GM21529 (cell line): ENCODE data around the gene NUDT5.
A peak's percentile ranks its signal among the peaks of the same experiment; 100 is the strongest.

Source experiments
- ATAC-seq: cut with Tn5 transposase; IDR thresholded peaks from one replicate; pipeline ENCODE4 v1.9.1; 2021; ENCODE audit not compliant: unreplicated experiment

NUDT5 gene

DNA sequence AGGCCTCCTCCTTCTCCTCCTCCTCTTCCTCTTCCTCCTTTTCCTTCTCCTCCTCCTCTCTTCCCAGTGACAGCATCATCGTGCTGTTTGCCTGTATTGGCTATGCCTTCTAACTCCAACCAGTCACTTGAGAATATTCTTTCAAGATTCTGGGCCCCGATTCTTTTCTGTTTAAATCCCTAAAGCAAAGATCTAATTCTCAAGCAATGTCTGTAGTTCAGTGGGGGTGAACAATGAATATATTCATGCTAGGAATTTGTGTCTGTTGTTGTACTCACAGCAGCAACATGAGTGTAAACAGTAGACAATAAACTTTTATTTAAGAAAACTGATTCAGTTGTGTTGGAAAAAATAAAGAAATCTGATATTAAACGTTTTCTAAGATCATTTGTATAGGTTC, 30.7 kb downstream of the NUDT5 start:
- ATAC-seq = no peak

DNA sequence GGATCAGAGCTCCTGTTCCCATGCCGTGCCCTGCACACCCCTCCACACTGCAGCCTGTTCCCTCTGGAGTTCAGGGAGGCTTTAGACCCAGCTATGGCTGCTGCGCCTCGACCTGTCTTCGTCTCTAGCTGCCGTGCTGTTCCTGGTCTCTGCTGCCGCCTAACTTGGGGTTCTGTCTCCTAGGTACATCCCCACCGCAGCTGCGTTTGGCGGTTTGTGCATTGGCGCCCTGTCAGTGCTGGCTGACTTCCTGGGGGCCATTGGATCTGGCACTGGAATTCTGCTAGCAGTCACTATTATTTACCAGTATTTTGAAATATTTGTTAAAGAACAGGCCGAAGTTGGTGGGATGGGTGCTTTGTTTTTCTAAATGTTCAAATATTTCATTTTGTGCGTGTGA, 31.6 kb downstream of the NUDT5 start:
- ATAC-seq = no peak

GRCh38 chr10:12162927-12163326, 32.8 kb downstream of the NUDT5 start:
- no peak for ATAC-seq

DNA sequence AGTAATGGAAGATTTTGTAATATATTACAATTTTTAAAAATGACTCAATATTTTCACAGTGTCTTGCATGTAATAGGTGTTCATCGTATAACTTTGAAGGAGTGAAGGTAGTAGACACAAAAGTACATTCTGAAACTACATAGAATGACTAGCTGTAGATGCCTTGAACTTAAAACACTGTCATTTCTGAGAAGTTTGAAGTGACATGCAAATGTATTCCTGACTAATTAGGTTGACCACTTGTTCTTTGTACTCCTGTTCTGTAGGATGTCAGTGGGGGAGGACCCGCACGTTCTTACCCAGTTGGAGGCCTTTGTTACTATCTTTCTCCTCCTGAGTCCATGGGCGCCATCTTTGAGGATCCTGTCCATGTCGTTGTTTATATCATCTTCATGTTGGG, 35.0 kb downstream of the NUDT5 start:
- no peak for ATAC-seq

DNA sequence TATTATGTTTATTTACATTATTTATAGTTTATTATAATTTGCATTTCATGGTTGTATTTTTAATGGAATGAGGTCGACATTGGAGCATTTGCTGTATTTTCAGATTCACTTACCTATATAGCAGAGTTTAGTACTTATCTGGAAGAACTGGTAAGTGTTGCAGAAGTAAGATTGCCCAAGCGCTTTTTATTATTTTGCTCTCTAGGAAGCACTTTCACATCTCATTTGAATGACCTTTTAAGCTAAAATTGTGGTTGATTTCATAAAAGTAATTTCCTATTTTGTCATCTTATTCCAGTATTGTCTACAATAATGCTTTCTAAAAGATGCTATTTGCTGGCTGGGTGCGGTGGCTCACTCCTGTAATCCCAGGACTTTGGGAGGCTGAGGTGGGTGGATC, 37.6 kb downstream of the NUDT5 start:
- ATAC-seq = no peak

GRCh38 chr10:12156367-12157123, 39.1 kb downstream of the NUDT5 start:
- ATAC-seq = no peak

- no peak for ATAC-seq
These were observed 41.2 kb downstream of the NUDT5 start for GRCh38 chr10:12154516-12154915.

DNA sequence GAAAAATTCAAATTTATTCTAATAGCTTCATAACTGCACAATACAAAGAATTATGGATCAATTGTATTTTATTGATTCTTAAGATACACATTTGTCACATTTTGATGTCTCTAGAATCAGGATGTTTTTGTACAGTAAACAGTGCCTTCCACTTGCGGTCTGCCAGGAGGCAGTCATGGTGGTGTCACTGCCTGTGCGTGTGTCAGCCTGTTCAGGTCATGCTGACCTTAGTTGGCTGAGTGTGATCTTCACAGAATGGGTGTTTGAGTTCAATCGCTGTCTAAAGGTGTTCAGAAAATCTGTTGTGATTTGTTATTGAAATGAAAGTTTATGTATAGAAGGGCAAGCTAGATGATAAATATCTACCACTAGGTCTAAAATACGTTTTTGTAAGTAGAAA, 45.5 kb downstream of the NUDT5 start:
- no peak for ATAC-seq

GRCh38 chr10:12144538-12144937, 51.2 kb downstream of the NUDT5 start:
- no peak for ATAC-seq

DNA sequence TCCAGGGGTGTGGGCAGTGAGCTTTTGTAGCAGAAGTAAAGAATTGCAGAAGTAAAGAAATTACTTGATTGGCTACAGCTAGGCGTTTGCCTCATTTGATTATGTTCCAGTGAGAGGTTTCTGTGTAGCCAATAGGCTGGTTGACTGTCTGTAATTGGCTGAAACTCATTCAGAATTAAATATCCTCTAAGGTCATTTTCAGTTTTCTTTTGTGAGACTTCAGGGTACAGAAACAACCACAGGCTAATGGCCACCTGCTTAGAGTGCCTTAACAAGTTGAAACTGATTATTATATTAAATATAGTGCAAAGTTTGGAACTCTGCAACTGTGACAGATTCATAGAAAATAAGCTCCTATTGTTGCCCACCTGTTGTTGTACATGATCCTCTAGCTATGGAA, 55.7 kb downstream of the NUDT5 start:
- no peak for ATAC-seq

DNA sequence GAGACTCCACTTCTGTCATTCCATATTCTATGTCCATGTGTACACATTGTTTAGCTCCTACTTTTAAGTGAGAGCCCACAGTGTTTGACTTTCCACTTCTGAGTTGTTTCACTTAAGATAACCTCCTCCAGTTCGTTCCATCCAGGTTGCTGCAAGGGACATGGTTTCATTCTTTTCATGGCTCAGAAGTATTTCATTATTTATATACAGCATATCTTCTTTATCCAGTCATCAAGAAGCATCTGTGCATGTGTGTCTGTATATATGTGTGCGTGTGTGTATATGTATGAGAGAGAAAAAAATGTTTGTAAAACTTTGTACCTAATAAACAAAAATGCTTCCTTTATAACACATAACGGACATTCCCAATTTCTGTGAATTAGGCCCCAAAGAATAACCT, 60.1 kb downstream of the NUDT5 start:
- no peak for ATAC-seq

- ATAC-seq = peak; percentile 34
These were observed 65.3 kb downstream of the NUDT5 start for GRCh38 chr10:12130237-12130872.

DNA sequence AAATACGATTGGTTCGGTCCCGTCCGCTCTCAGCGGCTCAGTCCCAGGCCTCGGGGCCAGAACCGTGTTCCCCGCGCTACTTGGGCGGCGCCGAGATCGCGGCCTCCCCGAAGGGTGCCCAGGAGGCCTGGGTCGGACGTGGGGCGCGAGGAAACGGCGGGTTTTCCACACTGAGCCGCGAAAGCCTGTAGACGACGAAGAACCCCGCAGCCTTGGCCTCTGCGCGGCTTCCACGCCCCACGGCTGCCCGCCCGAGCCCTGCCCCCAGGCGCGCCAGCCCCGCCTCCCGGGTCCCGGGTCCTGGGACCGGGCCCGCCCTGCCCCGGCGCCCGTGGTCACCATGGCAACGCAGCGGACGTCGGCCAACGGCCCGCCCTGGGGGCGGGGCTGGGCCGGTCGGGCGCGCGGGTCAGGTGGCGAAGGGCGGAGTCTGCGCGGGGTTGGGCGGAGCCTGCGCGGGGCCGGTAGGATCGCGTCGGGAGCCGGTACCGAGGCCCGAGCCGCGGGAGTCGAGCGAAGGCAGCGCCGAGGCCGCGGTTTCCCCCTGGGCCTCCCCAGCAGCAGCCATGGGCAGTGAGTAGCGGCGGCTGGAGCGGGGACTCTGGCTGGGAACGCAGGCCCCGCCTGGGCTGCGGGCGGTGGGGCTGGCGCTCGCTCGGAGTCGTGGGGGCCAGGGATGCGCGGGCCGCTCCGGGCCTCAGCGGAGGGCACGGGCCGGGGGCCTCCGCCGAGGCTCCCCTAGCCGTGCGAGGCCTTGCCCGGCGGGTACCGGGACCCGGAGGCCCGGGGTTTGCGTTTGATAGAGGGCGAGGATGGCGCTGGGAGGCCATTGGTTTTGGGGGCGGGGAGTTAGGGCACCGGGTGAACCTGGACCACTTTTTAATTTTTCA, 66.2 kb downstream of the NUDT5 start, which contains the start of gene SEC61A2:
Gene SEC61A2 (plus strand): TSS at position 456 of the 890 bp plus-strand sequence. CDS start 111 bp downstream, at position 567.
- ATAC-seq = peak; percentile 91

DNA sequence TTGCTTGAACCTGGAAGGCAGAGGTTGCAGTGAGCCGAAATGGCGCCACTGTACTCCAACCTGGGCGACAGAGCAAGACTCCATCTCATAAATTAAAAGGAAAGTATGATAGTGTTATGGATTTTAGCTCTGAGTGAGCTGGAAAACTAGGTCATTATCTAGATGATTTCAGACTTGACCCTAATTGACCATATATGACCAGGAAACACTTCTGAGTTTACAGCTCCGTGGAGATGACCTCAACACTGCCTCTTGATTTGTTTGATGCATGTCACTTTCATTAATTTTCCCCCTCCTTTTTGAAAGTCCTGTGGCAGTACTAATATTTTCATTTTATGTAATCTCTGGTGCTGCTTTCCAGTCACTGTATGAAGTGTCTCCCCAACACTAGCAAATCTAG, 74.0 kb downstream of the NUDT5 start:
- no peak for ATAC-seq
